DMS53 (cell line): ENCODE results near the gene NBPF9.
"Not testable (repeated sequence)": the region's sequence is repeated elsewhere in the genome, so short reads cannot be mapped to it uniquely, and the experiment has no call there.

Experiments used
- DNase-seq: peaks from one replicate; lab custom pipeline; 2025; lab: John Stamatoyannopoulos, UW

NBPF9 gene

GRCh38 chr1:149015522-149015921, 87.8 kb downstream of the NBPF9 start:
- DNase-seq: not testable (repeated sequence)

- DNase-seq: not testable (repeated sequence)
Measured at GRCh38 chr1:149013513-149013912, 89.8 kb downstream of the NBPF9 start.

GRCh38 chr1:149012599-149012998, 90.8 kb downstream of the NBPF9 start:
- DNase-seq: not testable (repeated sequence)

GRCh38 chr1:149009761-149010160, 93.6 kb downstream of the NBPF9 start:
- DNase-seq: not testable (repeated sequence)

GRCh38 chr1:149008769-149009168, 94.6 kb downstream of the NBPF9 start:
- not testable (repeated sequence) for DNase-seq

- not testable (repeated sequence) for DNase-seq
Measured at GRCh38 chr1:149008326-149008725, 95.0 kb downstream of the NBPF9 start.
